ENCODE results near the gene SLC29A1.
A peak's percentile ranks its signal among the peaks of the same experiment; 100 is the strongest.

Gene SLC29A1

DNA sequence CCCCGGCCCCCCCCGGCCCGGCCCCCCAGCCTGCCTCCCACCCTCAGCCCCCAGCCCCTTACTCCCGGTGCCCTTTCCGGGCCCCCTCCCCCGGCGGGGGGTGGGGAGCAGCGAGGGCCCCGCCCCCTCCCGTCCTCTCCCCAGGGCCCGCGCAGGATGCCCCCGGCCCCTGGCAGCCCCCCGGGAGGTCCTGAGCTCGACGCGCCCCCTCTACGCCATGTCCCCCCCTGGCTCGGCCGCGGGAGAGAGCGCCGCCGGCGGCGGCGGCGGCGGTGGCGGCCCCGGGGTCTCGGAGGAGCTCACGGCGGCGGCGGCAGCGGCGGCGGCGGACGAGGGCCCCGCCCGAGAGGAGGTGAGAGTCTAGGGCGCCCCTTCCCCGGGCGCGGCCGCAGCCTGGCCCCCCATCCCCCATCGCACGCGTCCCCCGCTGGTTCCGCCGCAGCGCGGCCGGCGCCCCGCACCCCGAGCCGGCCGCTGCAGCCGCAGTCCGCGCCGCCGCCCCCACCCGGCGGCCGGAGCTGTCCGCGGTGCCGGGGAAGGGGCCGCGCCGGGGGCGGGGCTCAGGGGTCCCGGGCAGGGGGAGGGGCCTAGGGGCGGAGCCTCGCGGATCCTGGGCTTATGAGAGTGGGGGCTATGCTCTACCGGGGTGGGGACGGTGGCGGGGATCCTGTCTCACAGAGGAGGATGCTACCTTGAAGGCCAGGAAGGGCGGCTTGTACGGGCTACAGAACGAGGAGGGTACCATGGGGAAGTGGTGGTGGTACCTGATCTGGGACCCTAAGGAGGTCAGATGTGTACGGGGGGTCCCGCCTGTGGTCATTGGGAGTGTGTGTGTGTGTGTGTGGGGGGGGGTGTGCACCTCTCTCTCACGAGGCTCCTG lies 47.4 kb downstream of the SLC29A1 start:
- DNase-seq: no peak

DNA sequence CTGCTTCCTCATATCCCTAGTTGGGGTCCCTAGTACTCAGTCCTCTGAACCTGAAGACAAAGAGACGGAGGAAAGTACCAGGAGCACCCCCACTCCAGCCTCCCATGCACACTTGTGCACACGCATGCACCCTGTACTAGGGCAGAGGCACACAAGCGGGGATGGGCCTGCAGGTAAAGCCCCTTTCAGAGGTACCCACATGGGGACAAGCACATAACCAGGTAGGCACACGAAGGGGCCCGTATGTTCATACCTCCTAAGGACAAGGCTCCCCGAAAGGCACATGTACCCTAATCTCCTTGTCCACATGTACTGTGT lies 48.0 kb downstream of the SLC29A1 start:
- DNase-seq: no peak

DNA sequence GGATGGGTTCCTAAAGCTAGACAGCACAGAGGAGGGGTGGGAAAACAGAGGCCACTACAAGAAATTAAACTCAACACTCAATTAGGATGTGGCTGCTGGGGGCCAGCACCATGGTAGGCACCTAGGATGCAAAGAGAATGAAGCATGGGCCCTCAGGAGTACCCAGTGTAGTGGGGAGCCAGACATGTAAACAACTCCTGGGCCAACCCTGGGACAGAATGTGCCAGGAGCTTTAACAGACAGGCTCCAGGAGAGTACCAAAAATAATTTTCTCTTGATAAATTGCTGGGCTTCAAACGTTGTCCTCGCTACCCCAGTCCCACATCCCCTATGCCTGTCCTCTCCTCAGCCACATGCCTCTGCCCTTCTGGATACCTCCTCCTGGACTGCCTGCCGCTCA lies 48.5 kb downstream of the SLC29A1 start:
- no peak for DNase-seq

DNA sequence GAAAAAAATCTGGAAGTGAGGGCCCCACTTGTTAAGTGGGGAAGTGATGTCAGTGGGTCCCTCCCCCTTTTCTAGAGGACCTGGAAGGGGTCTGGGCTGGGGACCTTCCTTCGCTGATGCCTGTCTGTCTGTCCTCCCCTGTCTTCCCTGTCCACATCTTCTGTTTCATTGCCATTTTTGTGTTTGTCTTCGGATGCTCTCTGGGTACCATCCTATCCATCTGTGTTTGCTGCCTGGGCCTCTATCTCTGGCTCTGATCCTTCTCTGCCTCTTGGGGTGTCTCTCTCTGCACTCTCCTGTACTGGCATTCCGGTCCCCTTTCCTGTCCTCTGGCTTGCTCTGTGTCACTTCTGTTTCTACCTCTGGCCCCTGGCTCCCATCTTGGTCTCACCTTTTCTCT lies 49.1 kb downstream of the SLC29A1 start:
- no peak for DNase-seq

DNA sequence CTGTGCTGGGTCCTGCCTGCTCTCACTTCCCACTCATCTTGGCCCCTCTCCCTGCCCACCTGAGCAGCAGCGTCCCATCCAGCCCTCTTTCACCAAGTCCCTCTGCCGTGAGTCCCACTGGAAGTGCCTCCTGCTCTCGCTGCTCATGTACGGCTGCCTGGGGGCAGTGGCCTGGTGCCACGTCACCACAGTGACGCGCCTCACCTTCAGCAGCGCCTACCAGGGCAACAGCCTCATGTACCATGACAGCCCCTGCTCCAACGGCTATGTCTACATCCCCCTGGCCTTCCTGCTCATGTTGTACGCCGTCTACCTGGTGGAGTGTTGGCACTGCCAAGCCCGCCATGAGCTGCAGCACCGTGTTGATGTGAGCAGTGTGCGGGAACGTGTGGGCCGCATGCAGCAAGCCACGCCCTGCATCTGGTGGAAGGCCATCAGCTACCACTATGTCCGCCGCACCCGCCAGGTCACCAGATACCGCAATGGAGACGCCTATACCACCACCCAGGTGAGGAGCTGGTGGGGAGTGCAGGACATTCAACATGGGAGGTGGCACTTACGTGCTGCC lies 49.7 kb downstream of the SLC29A1 start:
- DNase-seq: no peak

DNA sequence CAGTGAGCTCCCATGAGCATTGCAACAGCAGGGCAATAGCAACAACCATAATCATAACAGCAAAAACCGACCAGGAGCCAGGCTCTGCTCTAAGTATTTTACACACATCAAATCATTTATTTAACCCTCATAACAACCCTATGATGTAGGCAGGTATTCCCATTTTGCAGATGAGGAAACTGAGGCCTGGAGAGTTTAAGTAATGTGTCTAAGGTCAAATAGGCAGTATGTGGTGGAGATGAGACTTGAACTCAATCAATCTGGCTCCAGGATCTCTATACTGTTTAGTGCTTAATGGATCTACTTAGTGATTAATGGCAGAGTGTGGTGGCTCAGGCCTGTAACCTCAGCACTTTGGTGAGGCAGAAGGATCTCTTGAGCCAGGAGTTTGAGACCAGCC lies 50.2 kb downstream of the SLC29A1 start:
- no peak for DNase-seq

DNA sequence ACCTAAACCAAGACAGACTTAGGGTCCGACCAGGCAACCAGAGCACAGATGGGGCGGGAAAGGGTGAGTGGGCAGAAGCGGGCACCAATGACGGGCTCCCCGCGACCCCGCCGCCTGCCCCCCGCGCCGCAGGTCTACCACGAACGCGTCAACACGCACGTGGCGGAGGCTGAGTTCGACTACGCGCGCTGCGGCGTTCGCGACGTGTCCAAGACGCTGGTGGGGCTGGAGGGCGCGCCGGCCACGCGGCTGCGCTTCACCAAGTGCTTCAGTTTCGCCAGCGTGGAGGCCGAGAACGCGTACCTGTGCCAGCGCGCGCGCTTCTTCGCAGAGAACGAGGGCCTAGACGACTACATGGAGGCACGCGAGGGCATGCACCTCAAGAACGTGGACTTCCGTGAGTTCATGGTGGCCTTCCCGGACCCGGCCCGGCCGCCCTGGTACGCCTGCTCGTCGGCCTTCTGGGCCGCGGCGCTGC lies 51.9 kb downstream of the SLC29A1 start:
- DNase-seq: no peak

DNA sequence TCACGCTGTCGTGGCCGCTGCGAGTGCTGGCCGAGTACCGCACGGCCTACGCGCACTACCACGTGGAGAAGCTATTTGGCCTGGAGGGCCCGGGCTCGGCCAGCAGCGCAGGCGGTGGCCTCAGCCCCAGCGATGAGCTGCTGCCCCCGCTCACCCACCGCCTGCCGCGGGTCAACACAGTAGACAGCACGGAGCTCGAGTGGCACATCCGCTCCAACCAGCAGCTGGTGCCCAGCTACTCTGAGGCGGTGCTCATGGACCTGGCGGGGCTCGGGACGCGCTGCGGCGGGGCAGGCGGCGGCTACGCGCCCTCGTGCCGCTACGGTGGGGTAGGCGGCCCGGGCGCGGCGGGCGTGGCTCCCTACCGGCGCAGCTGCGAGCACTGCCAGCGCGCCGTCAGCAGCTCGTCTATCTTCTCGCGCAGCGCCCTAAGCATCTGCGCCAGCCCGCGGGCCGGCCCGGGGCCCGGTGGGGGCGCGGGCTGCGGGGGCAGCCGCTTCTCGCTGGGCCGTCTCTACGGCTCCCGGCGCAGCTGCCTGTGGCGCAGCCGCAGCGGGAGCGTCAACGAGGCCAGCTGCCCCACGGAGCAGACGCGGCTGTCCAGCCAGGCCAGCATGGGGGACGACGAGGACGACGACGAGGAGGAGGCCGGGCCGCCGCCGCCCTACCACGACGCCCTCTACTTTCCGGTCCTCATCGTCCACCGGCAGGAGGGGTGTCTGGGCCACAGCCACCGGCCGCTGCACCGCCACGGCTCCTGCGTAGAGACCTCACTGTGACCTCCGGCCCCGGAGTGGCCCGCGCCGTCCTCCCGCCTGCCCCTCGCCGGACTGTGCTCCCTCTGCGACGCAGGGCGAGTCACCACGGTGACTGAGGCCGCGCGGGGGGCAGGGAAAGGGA lies 52.6 kb downstream of the SLC29A1 start:
- peak; percentile 50 for DNase-seq

DNA sequence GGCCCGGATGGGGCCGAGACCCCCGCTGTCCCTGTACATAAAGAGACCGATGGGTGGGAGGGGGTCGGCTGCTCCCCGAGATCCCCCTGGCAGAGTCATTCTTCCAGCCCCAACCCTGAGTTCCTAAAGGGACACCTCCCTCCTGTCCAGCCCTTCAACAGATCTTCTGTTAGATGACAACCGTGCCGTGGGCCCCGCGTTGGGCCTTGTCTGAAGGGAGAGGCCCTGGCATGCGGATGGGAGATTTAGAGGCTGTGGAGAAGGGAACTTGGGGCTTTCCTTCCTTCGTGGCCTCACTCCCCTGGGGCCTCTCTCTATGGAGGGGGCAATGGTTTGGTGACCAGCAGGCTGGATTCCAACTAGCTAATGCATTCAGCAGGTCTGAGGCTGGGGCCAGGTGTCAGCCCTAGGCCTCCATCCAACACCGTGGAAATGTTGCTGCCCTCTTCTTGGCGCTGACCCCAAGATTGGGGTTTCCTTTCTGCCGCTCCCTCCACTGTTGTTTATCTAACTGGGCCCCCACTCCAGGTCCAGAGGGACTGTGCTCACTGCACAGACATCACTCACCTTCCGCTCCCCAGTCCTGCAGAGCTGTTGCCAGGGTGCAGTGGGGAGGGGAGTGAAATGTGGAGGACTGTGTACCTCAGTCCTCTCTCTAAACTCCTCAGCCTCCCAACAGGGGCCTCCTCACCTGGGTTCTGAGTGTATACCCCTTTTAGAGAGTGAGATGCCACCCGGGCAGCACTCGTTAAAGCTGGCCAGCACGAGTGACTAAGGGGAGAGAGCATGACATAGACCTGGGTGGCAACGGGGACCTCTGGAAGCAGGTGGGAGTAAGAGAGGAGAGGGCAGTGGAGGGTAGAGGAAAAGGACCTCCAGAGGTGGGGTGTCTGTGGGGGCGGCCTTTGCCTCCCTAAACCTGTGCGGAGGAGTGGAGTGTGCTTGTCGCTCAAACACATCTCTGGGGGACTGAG lies 53.6 kb downstream of the SLC29A1 start:
- DNase-seq: no peak

DNA sequence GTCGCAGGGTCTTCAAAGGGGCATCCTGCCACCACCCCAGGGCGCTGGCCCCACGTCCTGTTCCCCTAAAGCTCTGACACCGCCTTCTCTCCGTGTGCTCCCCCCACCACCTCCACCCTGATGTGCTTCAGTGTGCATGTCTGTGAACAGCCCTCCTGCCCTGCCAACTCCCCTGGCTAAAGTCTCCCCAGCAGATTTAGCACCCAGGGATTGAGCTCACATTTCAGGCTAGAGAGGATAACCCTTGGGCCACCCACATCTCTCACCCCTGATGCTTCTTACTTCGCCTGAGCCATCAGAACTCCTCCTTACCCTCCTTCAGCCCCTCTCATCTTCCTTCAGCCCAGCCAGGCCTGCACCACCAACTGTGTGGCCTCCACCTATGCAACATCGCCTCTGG lies 54.4 kb downstream of the SLC29A1 start:
- DNase-seq: no peak

DNA sequence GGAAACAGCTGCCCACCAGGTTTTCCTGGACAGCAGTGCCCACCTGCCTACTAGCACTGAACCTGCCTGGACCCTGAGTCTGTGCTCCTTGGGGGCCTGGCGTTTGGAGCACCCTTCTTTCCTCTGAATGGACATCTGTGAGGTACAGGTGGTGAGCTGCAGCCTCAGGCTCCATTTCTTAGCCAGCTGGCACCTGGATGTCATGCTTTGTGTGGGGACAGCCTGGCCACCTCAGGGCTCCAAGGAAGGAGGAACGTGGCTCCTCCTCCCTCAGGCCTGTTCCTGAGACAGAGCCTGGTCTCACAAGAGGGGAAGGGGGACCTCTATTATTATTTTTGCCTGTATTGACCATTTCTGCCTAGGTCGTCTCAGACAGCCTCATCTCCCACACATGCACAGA lies 54.9 kb downstream of the SLC29A1 start:
- no peak for DNase-seq

DNA sequence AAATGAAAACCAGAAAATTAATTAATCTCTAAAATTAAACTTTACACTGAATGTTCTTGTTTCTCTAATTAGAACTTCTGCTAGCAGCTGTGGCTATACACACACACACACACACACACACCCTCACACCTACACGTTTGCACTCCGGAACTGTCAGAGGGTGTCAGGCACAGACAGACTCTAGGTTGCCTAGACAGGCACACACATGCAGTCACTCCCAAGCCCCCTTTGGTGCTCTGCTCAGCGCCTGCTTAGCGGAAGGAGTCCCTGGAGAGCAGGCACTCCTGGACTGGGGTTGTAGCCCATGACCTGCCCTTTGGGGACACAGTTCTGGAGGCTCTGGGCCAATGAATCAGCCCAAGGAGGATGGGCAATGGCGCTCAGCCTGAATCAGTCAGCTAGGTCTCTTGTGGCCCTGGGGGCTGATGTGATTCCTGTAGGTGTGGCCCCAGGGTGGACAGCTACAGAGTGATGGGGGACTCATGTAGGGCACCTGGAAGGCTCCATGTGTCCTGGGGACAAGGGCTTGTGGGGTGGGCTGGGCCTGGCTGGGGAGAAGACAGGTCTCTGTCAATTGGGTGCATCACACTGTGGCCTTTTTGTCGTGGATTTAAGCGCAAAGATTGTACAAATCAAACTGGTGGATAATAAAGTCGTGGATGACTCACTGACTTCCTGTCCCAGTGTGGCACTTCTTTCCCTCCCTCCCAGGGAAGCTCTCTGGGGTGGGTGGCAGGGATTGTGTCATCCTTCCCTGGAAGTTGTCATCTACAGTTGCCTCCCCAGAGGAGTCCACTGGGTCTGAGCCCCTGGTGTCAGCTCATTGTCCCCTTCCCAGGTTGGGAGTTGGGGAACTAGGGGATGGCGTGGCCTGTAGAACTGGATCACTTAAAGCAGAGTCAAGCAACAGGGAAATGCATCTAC lies 55.6 kb downstream of the SLC29A1 start:
- DNase-seq: no peak

Measured in activated naive CD4-positive, alpha-beta T cell treated with anti-CD3 and anti-CD28 coated beads, Interleukin-2, amount 50 U/mL, for 16 hours (primary cell).